ENCODE measurements around the gene CD209.

- TF ChIP-seq CTCF (IDR thresholded peaks at IDR 0.05; ENCODE audit: poor library complexity) (no peak), EZH2 (IDR thresholded peaks at IDR 0.05; ENCODE audit: borderline replicate concordance) (no peak), EZH2phosphoT487 (IDR thresholded peaks at IDR 0.05; ENCODE audit: low read depth, severe bottlenecking, unreplicated experiment) (no peak)
Observed at GRCh38 chr19:7703332-7703731, 44.0 kb downstream of the CD209 start.

Data from hepatocyte (in vitro differentiated cells).